Right ventricle myocardium inferior (tissue), 1 donor: ENCODE measurements around the gene GPX6. TPM values are rescaled to one million over a fixed set of nuclear protein-coding genes. Genes with fewer than 3 reads are reported as not detected.
A peak's percentile ranks its signal among the peaks of the same experiment; 100 is the strongest.
"Not testable (repeated sequence)": the region's sequence is repeated elsewhere in the genome, so short reads cannot be mapped to it uniquely, and the experiment has no call there.

Source experiments
- ATAC-seq: fragments of 200-7000 bp; cut with Tn5 transposase; one replicate; pipeline ENCODE4 v1.9.1; 2020; ENCODE audit warnings: mild to moderate bottlenecking, moderate library complexity
- DNase-seq: peaks from one replicate; pipeline ENCODE4 v3.0.0; 2021; ENCODE audit errors: missing footprints
- intact Hi-C: fragments of 100-400 bp; cut with DNase I; formaldehyde crosslinking; loops from one replicate; pipeline ENCODE4 v1.11.0; 2022
- total RNA-seq: library from RNA; stranded (reverse); fragmentation: NEBNext Ultra II Directional; extraction: Animal tissue kit (Norgen Biotek cat#: 25700); gene quantifications from one replicate; pipeline ENCODE4 v1.2.1, GENCODE V29; 2021
- donor health status: DM: no; HTN: yes; CAD: no; lungs with severe emphysema.

Gene GPX6
- total RNA-seq, 1 donor from 2014 or later: not detected

- no peak for DNase-seq
- intact Hi-C loops: no loop called here
- no peak for ATAC-seq
These were observed 16.0 kb upstream of the GPX6 start for GRCh38 chr6:28531479-28532128.

GRCh38 chr6:28530777-28531176 lies 15.2 kb upstream of the GPX6 start:
- intact Hi-C loops: no loop called here
- DNase-seq: no peak
- ATAC-seq: no peak

GRCh38 chr6:28525496-28526039 lies 10.0 kb upstream of the GPX6 start, which contains the start of gene GPX5:
TSS of gene GPX5 (plus strand) at chr6:28525881. CDS start at chr6:28526014, 133 bp downstream.
- DNase-seq (no peak), ATAC-seq (no peak)
- intact Hi-C loops: no loop called here

GRCh38 chr6:28523241-28523622 lies 7.6 kb upstream of the GPX6 start:
- DNase-seq: no peak
- intact Hi-C loops: no loop called here
- ATAC-seq: no peak

GRCh38 chr6:28522594-28523240 lies 7.1 kb upstream of the GPX6 start:
- ATAC-seq (no peak), DNase-seq (no peak)
- intact Hi-C loops: no loop called here

GRCh38 chr6:28517964-28518363 lies 2.4 kb upstream of the GPX6 start:
- intact Hi-C loops: no loop called here
- no peak for ATAC-seq

GRCh38 chr6:28512387-28512786 lies 3.2 kb downstream of the GPX6 start:
- DNase-seq, intact Hi-C loops, ATAC-seq: not testable (repeated sequence)

More at GRCh38 chr6:28517964-28518363, 2.4 kb upstream of the GPX6 start:
- no peak for DNase-seq

GRCh38 chr6:28511628-28512300 lies 3.8 kb downstream of the GPX6 start:
- DNase-seq: no peak
- ATAC-seq: no peak
- intact Hi-C loops: no loop called here

- intact Hi-C loops: no loop called here
- ATAC-seq (no peak), DNase-seq (no peak)
These were observed 8.7 kb downstream of the GPX6 start for GRCh38 chr6:28506807-28507475.

GRCh38 chr6:28505733-28506132 lies 9.9 kb downstream of the GPX6 start:
- intact Hi-C loops: no loop called here
- ATAC-seq (no peak), DNase-seq (no peak)

- intact Hi-C loops, DNase-seq, ATAC-seq: not testable (repeated sequence)
These were observed 12.8 kb downstream of the GPX6 start for GRCh38 chr6:28502709-28503305.

- ATAC-seq, intact Hi-C loops, DNase-seq: not testable (repeated sequence)
These were observed 13.5 kb downstream of the GPX6 start for GRCh38 chr6:28502136-28502535.

GRCh38 chr6:28501259-28501658 lies 14.3 kb downstream of the GPX6 start:
- intact Hi-C loops: no loop called here
- DNase-seq (no peak), ATAC-seq (no peak)

- DNase-seq (no peak), ATAC-seq (no peak)
- intact Hi-C loops: no loop called here
These were observed 17.7 kb downstream of the GPX6 start for GRCh38 chr6:28497893-28498292.

- intact Hi-C loops: no loop called here
- ATAC-seq: no peak
These were observed 18.3 kb downstream of the GPX6 start for GRCh38 chr6:28497306-28497705.

GRCh38 chr6:28496099-28496779 lies 19.4 kb downstream of the GPX6 start:
- ATAC-seq: no peak
- no peak for DNase-seq
- intact Hi-C loops: no loop called here

More at GRCh38 chr6:28497306-28497705, 18.3 kb downstream of the GPX6 start:
- DNase-seq: no peak

- ATAC-seq: no peak
- intact Hi-C loops: no loop called here
- no peak for DNase-seq
These were observed 23.6 kb downstream of the GPX6 start for GRCh38 chr6:28491984-28492317.

GRCh38 chr6:28490205-28490890 lies 25.2 kb downstream of the GPX6 start:
- no peak for DNase-seq
- peak; percentile 31 for ATAC-seq
- intact Hi-C loops: no loop called here
